GM12865 (cell line): ENCODE measurements around the gene CCDC192.

Experiments
- DNase-seq: peaks from one replicate; pipeline ENCODE4 v3.0.0; 2010; ENCODE audit warnings: low read depth
- H3K4me3 ChIP-seq: 2 replicates; pipeline ENCODE4 v1.5.1; 2011; ENCODE audit warnings: mild to moderate bottlenecking, low read depth, low read length, control low read depth
- CTCF ChIP-seq: IDR thresholded peaks from 2 replicates; pipeline ENCODE4 v1.5.1; 2011; ENCODE audit warnings: low read length, control low read depth, low read depth, inconsistent platforms; ENCODE audit not compliant: insufficient read depth; ENCODE audit errors: missing control alignments

The CCDC192 gene

DNA sequence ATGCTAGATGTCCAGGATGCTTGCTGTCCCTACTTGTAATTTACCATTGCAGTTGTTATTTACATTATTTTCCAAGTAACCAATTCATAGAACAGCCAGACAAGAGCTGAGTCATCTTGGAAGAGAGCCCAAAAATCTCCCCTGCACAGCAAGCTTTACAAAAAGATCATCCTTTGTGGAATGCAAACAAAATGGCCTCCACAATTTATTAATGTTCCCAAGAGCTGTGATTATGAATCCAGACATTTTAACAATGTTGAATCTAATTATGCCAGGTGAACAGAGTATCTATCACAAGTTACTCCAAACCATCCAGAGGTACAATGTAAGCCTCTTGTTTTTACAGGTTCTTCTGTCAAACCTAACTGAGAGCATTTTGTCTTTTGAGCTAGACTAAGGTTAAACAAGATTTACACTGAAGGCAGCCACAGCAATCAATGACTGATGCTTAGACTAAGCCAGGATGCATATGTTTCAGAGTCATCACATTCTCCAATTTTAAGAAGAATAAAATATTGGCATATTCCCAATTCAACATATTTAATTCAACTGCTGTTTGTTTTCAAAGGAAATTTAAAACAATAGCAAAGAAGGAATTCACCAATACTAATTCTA, 285.1 kb downstream of the CCDC192 start:
- DNase-seq: no peak
- TF ChIP-seq CTCF: no peak
- no peak overlapping the region for H3K4me3 ChIP-seq
